GM20000 (cell line): ENCODE data around the gene PTPRN2.

ENCODE experiments used
- DNase-seq: peaks from one replicate; pipeline ENCODE4 v3.0.0; 2012; ENCODE audit warnings: low spot score
- CTCF ChIP-seq: IDR thresholded peaks from 2 replicates; pipeline ENCODE4 v1.5.1; 2012; ENCODE audit warnings: mild to moderate bottlenecking, control low read depth; ENCODE audit errors: extremely low read depth, missing control alignments

The PTPRN2 gene

DNA sequence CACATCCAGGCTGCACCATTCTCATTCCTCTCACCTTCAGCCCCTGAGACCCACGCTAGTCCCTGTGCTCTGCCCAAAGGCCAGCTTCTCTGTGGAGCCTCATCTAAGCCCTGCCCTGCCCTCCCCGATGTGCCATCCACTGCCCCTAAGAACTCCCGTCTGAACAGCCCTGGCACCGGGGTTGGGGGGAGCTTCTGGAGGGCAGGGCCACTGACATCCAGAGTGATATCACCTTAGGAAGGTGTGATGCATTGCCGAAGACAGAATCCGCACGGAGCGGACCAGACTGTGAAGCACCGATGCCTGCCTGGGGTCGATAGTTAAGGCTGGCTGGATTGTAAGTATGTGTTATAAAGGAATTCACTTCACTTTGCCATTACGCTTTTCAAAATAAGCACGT is 511.0 kb downstream of the PTPRN2 start:
- no peak for TF ChIP-seq CTCF

GRCh38 chr7:158076215-158076614 is 511.4 kb downstream of the PTPRN2 start:
- no peak for TF ChIP-seq CTCF
- no peak for DNase-seq

More for the DNA sequence above, 511.0 kb downstream of the PTPRN2 start:
- DNase-seq: no peak

DNA sequence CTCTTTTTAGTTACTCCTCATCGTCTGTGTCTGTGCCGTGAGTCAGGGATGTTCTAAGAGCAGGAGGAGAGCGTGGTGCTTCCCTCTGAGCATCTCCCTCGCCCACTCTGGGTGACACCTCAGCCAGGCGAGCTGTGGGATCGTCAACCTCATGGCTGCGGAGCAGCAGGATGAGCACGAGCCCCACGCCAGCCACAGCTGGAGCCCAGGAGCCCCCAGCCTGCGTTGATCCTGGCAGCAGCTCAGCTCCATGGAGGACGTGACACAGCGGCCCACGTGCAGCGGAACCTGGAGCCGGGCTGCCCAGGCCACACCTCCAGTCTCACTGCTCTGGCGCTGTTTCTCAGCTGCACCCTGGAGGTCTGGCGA is 512.0 kb downstream of the PTPRN2 start:
- DNase-seq: no peak
- TF ChIP-seq CTCF: no peak

DNA sequence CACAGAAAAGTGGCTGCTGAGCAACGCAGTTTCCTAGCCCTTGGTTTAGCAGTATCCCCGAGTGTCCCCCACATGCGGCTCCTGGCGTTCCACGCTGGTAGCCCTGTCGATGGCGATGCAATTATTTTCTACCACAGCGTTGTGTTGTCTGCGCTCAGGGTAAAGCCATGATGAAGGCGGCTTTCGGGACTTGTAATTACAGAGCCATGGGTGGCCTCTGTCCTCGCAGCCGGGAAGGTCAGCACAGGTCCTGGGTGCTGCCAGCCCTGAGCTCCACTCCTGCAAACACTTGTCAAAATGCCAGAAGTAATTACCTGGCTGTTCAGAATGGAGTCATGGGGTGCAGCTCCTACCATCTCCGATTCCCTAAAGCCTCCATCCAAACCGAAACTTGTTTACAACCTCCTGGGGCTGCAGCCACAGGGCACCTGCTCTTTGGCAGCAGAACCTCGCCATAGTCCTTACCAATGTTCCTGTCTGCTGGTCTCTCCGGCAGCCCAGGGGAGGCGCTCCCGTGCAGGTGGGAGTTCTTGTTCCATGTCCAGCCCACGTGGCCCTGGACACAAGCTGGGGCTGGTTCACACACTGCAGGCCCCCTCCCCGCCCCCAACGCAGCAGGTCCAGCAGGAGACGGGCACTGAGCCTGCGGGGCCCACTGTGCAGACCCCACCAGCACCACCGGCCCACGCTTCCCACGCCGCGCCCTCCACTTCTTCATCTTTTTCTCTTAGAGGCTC is 512.6 kb downstream of the PTPRN2 start:
- no peak for DNase-seq
- TF ChIP-seq CTCF: no peak

DNA sequence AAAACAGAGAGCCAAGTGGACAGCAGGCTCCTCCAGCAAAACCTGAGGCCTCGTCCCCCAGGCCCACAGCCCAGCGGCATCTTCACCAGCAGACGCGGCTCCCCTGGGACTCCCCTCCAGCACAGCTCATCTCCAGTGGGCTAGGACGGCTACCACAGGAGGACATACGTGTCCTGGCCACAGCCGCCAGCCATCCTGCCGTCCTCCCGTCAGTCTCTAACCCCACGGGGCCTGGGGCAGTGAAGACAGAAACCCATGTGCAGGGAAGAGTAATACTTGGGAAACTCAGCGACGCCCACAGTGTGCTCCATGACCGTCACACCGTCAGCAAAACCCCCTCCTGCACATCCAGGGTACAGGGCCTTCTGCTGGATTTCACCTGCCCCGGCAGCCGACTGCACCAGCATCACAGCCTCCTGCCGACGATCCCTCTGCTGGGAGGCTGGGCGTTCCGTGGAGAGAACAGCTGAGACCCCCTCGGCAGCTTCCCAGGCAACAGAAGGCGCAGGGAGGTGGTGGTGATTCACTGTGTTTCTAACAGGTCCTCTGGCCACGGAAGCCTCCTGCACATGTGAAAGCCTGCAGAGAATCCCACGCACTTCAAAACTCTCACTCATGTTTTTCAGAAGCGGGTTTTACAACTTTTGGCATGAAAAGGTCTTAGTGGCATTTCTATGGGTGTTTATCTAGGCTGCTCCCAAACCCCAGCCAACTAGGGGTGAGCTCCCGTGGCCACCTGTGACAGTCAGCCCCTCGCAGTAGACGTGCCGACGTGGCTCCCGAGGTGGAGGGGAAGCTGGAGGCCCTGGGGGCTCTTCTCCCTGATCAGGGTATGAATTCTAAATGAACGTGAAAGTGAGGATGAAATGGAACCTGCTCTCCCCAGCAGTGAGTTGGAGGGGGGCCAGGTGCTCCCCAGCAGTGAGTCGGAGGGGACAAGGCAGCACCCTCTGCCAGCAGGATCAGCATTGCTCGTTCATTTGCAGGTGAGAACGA is 513.5 kb downstream of the PTPRN2 start:
- DNase-seq: no peak
- TF ChIP-seq CTCF: no peak

GRCh38 chr7:158072991-158073730 is 514.5 kb downstream of the PTPRN2 start:
- DNase-seq: no peak
- TF ChIP-seq CTCF: no peak
